Measurements from ENCODE around the gene MEAK7.

Gene MEAK7

GRCh38 chr16:84498859-84499620 lies 5.4 kb downstream of the MEAK7 start:
- no peak for TF ChIP-seq ZNF274 (IDR thresholded peaks at IDR 0.05; ENCODE audit: low read depth, low read length)
- H3K4me3 ChIP-seq (ENCODE audit: low read length), result no peak overlapping the region

GRCh38 chr16:84498223-84498610 lies 6.2 kb downstream of the MEAK7 start:
- H3K4me3 ChIP-seq (ENCODE audit: low read length), result no peak overlapping the region
- no peak for TF ChIP-seq ZNF274 (IDR thresholded peaks at IDR 0.05; ENCODE audit: low read depth, low read length)

- H3K4me3 ChIP-seq (ENCODE audit: low read length), result no peak overlapping the region
- no peak for TF ChIP-seq ZNF274 (IDR thresholded peaks at IDR 0.05; ENCODE audit: low read depth, low read length)
Measured at GRCh38 chr16:84497418-84498222, 6.8 kb downstream of the MEAK7 start.

- no peak for TF ChIP-seq ZNF274 (IDR thresholded peaks at IDR 0.05; ENCODE audit: low read depth, low read length)
- no peak overlapping the region for H3K4me3 ChIP-seq (ENCODE audit: low read length)
Measured at GRCh38 chr16:84496991-84497390, 7.5 kb downstream of the MEAK7 start.

GRCh38 chr16:84495506-84495905 lies 9.0 kb downstream of the MEAK7 start:
- H3K4me3 ChIP-seq (ENCODE audit: low read length), result no peak overlapping the region
- TF ChIP-seq ZNF274 (IDR thresholded peaks at IDR 0.05; ENCODE audit: low read depth, low read length), result no peak

GRCh38 chr16:84489131-84489530 lies 15.3 kb downstream of the MEAK7 start:
- no peak overlapping the region for H3K4me3 ChIP-seq (ENCODE audit: low read length)
- TF ChIP-seq ZNF274 (IDR thresholded peaks at IDR 0.05; ENCODE audit: low read depth, low read length), result no peak

- no peak overlapping the region for H3K4me3 ChIP-seq (ENCODE audit: low read length)
- TF ChIP-seq ZNF274 (IDR thresholded peaks at IDR 0.05; ENCODE audit: low read depth, low read length), result no peak
Measured at GRCh38 chr16:84487358-84487757, 17.1 kb downstream of the MEAK7 start.

- H3K4me3 ChIP-seq (ENCODE audit: low read length), result no peak overlapping the region
- TF ChIP-seq ZNF274 (IDR thresholded peaks at IDR 0.05; ENCODE audit: low read depth, low read length), result no peak
Measured at GRCh38 chr16:84486551-84487235, 17.8 kb downstream of the MEAK7 start.

GRCh38 chr16:84486126-84486525 lies 18.3 kb downstream of the MEAK7 start:
- no peak for TF ChIP-seq ZNF274 (IDR thresholded peaks at IDR 0.05; ENCODE audit: low read depth, low read length)
- no peak overlapping the region for H3K4me3 ChIP-seq (ENCODE audit: low read length)

- TF ChIP-seq ZNF274 (IDR thresholded peaks at IDR 0.05; ENCODE audit: low read depth, low read length), result no peak
- no peak overlapping the region for H3K4me3 ChIP-seq (ENCODE audit: low read length)
Measured at GRCh38 chr16:84485255-84486010, 19.0 kb downstream of the MEAK7 start.

GRCh38 chr16:84484579-84485254 lies 19.7 kb downstream of the MEAK7 start:
- no peak overlapping the region for H3K4me3 ChIP-seq (ENCODE audit: low read length)
- no peak for TF ChIP-seq ZNF274 (IDR thresholded peaks at IDR 0.05; ENCODE audit: low read depth, low read length)

GRCh38 chr16:84483882-84484565 lies 20.4 kb downstream of the MEAK7 start:
- no peak overlapping the region for H3K4me3 ChIP-seq (ENCODE audit: low read length)
- TF ChIP-seq ZNF274 (IDR thresholded peaks at IDR 0.05; ENCODE audit: low read depth, low read length), result no peak
